ENCODE measurements around the gene ATG4D.

DNA sequence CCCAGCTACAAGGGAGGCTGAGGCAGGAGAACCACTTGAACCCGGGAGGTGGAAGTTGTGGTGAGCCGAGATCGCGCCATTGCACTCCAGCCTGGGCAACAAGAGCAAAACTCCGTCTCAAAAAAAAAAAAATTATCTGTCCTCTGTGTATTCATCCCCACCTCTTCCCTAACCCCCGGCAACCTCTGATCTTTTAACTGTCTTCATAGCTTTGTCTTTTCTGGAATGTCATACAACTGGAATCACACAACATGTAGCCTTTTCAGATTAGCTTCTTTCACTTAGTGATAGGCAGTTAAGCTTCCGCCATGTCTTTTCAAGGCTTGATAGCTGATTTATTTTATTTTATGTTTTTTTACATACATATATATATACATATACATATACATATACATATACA, 18.1 kb upstream of the ATG4D start:
- TF ChIP-seq CTCF (IDR thresholded peaks at IDR 0.05) (no peak), POLR2A (IDR thresholded peaks at IDR 0.05) (no peak), EP300 (IDR thresholded peaks at IDR 0.05) (no peak), POLR2AphosphoS5 (IDR thresholded peaks at IDR 0.05) (no peak)

Data from gastroesophageal sphincter (tissue), 3 donors.